H1 (cell line): Measurements from ENCODE around the gene MAP3K14.

Experiments used
- EZH2 ChIP-seq: fragments of 200-600 bp; sonication (generic); IDR thresholded peaks from 2 replicates; pipeline ENCODE4 v1.7.1; 2012; ENCODE audit warnings: low read depth, mild to moderate bottlenecking, moderate library complexity, low read length, inconsistent platforms; ENCODE audit not compliant: severe bottlenecking
- KDM5A ChIP-seq: fragments of 200-600 bp; IDR thresholded peaks from 2 replicates; pipeline ENCODE4 v1.7.1; 2012; ENCODE audit warnings: mild to moderate bottlenecking, low read length, inconsistent platforms, mixed read lengths
- TAF1 ChIP-seq: IDR thresholded peaks from 2 replicates; pipeline ENCODE4 v1.6.1; 2011; ENCODE audit warnings: mild to moderate bottlenecking, low read depth, low read length

GRCh38 chr17:45353043-45353442 is 36.2 kb upstream of the MAP3K14 start:
- TF ChIP-seq EZH2, result no peak
- no peak for TF ChIP-seq TAF1
- TF ChIP-seq KDM5A, result no peak
